Fibroblast of the aortic adventitia (primary cell): ENCODE results near the gene EHD4. TPM values are rescaled to one million over a fixed set of nuclear protein-coding genes. Genes with fewer than 3 reads are reported as not detected.

Source experiments
- DNase-seq: peaks from one replicate; pipeline ENCODE4 v3.0.0-alpha.2; 2010; ENCODE audit warnings: low read depth
- H3K4me3 ChIP-seq: 2 replicates; pipeline ENCODE4 v1.5.1; 2011; ENCODE audit warnings: low read depth, mild to moderate bottlenecking, control low read depth, low read length, moderate library complexity
- total RNA-seq: library from RNA; depleted of rRNA; stranded (reverse); fragments of >200 nt; gene quantifications from 2 replicates; pipeline ENCODE4 v1.2.3, GENCODE V29; 2012; ENCODE audit warnings: low replicate concordance
- TF ChIP-seq, protein P1 (sequence below): IDR thresholded peaks from 2 replicates; pipeline ENCODE4 v1.5.1; 2011; ENCODE audit warnings: mild to moderate bottlenecking, low read length, control low read depth, inconsistent platforms; ENCODE audit not compliant: insufficient read depth

EHD4 gene
- total RNA-seq, 1 donor = 10.8 TPM

DNA sequence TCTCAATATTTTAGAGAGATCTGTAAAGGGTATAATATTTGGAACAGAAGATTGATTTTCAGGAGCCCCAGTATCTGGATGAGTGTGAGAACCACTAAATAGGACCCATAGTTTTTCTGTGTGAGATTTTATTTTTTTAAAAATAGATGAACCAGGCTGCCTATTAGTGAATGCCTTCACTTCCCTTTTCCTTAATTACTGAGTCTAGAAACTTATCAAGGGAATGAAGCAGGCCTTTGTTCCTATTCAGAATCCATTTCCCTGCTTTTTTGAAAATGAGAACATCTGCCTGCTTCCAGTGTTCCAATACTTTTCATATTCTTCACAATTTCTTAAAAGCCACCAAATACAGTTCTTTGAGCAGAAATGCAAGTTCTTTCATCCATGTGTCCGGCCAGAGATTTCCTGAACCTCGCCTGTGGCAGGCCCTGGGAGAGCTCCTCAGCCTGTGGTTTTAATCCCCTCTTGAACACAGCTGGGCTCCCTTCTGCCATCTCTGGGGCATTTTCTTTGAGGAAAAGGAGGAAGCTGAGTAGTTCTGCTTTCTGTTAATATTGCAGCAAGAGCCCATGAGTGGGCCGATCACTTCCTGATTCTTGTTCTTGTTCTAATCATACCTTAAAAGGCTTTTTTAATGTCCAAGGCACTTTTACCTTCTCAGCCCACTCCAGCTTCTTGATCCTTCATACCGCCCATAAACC, 4.7 kb downstream of the EHD4 start:
- H3K4me3 ChIP-seq = no peak overlapping the region

DNA sequence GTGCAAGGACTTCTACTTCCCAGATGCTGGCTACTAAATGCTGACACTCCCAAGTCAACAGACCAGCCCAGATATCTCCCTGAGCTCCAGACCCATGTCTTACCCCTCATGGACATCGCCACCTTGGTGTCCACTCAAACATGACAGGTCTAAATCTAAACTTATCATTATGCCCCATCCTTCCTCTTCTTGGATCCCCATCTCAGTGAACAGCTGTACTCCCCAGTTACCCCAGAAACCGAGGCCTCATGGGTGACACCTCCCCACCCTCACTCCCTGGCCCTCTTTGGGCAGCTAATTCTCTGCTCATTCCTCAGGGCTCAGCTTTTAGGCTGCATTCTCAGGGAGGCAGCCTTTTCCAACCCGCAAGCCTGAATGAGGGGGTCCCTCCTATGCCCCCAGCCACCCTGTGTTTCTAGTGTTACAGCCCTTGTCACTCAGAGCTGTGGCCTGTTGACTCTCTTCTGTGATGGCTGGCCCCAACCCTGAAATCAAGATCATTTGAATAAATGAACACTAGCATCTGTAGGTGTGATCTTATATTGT, 5.4 kb downstream of the EHD4 start:
- no peak for DNase-seq
- TF ChIP-seq, protein P1, sequence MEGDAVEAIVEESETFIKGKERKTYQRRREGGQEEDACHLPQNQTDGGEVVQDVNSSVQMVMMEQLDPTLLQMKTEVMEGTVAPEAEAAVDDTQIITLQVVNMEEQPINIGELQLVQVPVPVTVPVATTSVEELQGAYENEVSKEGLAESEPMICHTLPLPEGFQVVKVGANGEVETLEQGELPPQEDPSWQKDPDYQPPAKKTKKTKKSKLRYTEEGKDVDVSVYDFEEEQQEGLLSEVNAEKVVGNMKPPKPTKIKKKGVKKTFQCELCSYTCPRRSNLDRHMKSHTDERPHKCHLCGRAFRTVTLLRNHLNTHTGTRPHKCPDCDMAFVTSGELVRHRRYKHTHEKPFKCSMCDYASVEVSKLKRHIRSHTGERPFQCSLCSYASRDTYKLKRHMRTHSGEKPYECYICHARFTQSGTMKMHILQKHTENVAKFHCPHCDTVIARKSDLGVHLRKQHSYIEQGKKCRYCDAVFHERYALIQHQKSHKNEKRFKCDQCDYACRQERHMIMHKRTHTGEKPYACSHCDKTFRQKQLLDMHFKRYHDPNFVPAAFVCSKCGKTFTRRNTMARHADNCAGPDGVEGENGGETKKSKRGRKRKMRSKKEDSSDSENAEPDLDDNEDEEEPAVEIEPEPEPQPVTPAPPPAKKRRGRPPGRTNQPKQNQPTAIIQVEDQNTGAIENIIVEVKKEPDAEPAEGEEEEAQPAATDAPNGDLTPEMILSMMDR = no peak
- no peak overlapping the region for H3K4me3 ChIP-seq

More for the DNA sequence above, 4.7 kb downstream of the EHD4 start:
- no peak for DNase-seq
- TF ChIP-seq, protein P1 = no peak

DNA sequence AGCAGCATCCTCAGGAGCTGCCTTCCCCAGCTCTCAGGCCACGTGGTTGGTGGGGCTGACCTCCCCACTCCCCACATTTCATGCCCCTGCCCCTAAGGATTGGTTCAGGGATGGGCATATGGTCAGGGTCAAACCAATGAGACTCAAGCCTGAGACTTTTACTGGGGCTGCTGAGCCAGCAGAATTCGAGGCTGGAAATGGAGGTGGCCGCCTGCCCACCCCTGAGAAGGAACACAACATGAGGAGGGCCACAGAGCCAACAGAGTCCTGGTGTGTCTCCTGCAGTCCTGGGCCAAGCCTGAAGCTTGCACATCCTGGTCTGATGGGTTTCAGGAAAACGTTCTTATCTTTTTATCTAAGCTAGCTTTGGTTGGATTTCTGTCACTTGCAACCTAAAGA, 5.9 kb downstream of the EHD4 start:
- TF ChIP-seq, protein P1 = no peak
- H3K4me3 ChIP-seq = no peak overlapping the region
- no peak for DNase-seq

DNA sequence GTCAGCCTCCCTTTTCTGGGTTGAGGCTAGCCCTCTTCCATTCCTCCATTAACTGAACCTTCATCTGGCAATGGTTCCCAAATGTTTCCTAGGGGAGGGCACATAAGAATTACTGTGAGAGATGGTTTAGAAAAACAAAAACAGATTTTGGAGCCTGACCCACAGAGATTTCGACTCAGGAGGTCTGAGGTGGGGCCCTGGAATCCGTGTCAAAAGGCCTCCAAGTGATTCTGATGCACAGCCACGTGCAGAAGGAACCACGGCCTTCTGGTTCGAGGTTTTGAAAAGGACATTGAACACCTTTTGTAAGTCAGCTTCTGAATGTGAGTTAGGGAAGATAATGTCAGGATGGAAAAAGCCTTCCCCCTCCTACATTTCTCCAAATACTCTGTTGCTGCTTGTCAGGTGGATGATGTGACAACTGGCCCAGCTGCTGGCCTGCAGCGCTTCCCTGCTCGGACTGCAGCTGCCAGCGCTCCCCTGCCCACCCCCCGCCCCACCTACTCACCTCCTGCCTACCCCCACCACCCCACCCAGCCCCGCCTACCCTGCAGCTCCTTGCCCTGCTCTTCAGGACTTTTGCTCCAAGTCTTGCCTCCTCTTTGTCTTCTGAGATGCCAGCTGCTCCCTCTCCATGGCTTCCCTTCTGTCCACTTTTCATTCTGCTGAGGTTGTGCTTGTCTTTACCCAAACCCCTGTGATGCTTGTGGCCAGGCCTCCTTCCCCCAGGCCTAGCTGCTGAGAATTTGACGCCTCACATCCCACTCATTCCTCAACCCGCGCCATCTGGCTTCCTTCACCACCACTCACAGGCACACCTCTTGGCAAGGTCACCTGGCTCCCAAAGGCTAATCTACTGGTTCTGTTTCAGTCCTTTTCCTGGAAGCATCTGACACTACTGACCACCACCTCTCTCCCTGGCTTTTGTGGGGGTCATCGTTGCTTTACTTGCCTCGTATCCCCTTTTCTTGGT, 6.6 kb downstream of the EHD4 start:
- no peak overlapping the region for H3K4me3 ChIP-seq
- no peak for DNase-seq
- TF ChIP-seq, protein P1 = no peak

DNA sequence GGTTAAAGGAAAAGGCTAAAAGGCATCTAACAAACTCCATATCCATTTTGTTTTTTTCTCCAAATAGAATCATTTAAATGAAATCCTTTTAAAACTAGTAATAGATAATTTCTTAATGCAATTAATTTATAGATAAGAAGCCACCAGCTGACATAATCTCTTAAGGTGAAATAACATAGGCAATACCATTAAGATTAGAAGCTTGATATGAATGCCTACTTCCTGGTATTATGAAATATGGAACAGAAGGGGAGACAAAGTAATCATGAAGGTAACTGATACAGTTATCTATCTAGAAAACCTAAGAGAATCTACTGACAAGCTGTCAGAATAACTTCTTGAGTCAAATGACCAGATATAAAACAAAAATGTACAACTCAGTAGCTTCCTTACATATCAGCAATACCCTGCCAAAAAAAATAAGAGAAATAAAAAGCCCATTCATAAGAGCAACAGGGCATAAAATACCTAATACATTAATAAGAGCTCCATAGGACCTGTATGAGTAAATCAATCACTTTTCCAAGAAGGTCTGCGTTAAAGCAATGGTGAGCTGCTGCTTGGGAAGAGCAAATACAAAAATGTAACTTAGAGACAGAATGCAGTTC, 10.7 kb downstream of the EHD4 start:
- H3K4me3 ChIP-seq = no peak overlapping the region
- TF ChIP-seq, protein P1 = no peak
- no peak for DNase-seq

DNA sequence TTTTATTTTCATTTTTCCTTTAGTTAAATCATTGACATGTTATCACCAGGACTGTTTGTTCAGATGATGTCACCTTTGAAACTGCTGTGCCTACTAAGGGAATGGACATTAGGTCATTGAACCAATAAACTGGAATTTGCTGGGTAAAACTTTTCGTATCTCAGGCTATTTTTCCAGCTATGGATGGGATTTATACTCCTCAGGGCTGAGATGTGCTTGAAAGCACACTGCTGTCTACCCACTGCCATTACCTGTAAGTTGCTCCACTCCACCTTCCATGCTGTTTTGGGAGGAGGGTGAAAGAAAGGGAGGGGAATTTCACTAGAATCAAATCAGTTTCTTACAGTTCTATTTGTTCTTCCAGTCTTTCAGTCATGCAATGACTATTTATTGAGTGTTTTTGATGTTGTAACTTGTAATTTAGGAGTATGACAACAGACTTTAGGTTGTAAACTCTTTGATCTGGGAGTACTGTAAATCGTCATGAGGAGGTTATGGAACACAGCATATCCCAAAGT, 11.3 kb downstream of the EHD4 start:
- H3K4me3 ChIP-seq = no peak overlapping the region
- DNase-seq = no peak
- TF ChIP-seq, protein P1 = no peak
